Activated CD4-positive, CD25-positive, alpha-beta regulatory T cell treated with anti-CD3 and anti-CD28 coated beads, Interleukin-2, amount 50 U/mL, for 72 hours (primary cell): ENCODE measurements around the gene PDLIM1.
A peak's percentile ranks its signal among the peaks of the same experiment; 100 is the strongest.

ENCODE experiments used
- DNase-seq: peaks from one replicate; pipeline ENCODE4 v3.0.0; 2021

The PDLIM1 gene

DNA sequence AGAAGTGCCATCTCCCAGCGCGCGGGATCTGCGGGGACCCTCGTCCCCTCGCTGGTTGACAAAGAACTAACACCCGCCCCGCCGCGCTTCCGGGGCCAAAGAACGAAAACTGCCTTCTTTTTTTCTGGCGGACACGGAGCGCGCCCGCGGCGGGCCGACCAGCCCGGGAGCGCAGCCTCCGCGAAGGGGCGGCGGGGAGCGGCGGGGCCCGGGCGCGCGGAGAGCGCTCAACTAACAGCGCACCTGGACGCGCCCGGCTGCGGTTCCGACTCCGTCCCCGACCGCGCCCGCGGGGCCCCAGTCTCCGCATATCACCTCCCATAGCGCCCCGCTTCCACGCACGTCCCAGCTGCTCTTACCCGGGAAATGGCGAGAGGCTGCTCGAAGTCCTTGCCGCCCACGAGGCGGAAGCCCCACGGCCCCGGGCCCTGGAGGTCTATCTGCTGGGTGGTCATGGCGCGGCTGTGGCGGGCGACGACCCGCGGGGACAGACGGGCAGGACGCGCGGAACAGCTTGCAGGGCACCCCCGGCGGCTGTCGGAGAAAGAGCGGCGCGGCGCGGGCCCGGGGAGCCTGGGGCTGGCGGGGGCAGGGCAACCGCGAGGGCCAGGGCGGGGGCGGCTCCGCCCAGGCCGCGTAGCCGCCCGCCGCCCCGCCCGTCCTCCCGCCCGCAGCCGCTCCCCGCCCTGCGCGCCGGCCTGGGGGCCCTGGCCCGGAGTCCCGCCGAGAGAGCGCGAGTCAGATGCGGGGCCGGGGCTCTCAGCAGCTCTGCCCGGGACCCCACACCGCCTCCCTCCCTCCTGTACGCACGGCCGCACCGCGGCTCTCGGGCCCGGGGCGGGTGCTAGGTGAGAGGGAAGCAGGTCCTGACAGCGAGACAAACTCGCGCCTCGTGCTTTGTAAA lies at the start of gene PDLIM1:
Gene PDLIM1 (minus strand): TSS at position 543 of the 904 bp plus-strand sequence. CDS start 88 bp downstream, at position 455.
- peak; percentile 40 for DNase-seq

GRCh38 chr10:95339863-95340262 lies 49.1 kb upstream of the PDLIM1 start:
- no peak for DNase-seq

GRCh38 chr10:95337423-95338160 lies 46.8 kb upstream of the PDLIM1 start:
- DNase-seq, result no peak

- no peak for DNase-seq
These were observed 45.9 kb upstream of the PDLIM1 start for GRCh38 chr10:95336702-95337101.

- no peak for DNase-seq
These were observed 45.3 kb upstream of the PDLIM1 start for GRCh38 chr10:95335933-95336699.

DNA sequence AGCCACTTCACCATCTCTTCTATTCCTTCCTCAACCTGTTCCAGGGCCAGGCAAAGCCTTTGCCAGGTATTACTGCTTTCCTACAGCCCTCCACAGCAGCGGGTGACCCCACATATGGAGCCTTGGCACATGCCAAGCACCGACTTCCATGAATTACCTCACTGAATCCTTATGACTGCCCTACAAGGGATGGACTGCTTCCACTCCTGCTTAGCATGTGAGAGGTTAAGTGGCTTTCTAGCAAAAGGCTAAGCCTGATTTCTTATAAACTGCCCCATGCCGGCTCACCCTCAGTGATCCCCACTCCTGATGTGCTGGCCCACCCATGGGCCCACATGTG lies 44.0 kb upstream of the PDLIM1 start:
- no peak for DNase-seq

DNA sequence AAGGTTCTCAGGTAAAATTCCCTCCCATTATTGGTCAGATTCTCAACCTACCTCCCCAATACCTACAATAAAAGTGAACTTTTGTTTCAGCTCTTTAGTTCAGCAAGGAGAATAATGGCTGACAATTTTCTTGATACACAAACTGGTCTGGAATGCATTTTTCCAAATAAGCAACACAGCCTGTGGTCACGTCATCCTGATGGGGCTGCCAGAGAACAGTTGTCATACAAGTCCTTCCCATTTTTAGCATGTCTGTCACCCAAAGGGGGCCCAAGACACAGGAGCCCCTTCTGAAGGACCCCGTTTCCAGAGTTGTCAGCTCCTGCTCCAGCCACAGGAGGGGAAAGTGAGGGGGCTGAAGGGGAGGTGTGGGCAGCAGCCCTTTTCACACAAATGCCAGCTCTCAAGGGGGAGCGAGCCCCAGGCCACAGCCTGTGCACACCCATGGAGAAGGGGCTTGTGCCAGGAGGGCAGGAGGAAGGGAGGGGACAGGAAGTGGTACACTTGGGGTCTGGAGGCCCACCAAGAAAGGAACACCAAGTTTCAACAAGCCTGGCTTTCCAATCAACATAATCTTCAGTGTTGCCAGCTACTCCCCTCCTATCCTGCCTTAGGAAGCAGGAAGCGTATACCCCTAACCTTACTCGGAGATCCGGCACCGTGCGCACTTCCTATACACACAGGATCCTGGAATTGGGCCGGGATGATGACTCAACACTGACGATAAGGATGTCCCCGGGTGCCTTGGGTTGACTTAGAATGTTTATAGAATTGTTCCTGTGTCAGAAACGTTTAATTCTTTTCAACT lies 43.4 kb upstream of the PDLIM1 start:
- DNase-seq, result no peak

DNA sequence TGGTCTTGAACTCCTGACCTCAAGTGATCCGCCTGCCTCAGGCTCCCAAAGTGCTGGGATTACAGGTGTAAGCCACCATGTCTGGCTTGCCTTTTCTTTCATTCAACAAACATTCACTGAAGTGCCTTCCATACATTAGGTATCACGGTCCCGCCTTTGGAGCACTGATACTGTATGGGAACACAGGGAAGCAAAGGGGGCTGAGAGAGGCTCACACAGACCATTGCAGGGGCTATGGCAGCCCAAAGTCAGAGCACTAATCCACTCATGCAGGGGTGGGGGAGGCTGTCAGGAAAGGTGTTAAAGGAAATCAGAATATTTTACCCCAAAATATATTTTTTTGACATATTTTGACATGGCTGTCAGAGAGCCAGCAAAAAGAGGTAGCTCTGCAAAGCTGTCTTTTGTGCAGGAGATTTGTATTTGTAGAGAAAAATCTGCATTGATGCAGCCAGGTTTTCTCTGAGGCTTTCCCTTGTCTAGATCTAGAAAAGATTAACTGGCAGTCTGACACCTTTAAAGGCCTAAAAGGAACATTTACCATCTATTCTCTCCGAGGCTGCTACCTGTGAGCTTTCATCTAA lies 42.0 kb upstream of the PDLIM1 start:
- no peak for DNase-seq

DNA sequence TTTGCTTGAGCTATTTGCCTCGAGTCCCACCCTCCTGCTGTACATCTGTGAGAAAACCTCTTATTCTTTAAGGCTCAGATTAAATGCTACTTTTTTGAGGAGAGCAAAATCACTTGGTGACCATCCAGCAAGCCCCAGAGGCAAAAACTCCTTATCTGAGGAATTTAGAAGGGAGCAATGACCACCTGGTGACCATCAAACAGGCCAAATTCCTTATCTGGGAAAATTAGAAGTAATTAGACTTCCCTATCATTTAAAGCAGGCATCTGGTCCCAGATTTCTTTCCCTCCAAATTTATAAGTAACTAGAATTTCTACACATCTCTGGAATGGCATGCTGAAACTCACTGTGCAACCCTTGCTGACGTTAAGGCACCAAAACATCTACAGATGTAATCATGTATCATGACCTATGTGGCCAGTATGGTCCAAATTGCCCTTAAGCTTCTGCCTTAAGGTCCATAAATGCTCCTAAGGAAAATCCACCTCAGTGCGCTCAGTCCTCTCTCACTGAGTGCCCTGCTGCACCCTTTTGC lies 40.9 kb upstream of the PDLIM1 start:
- no peak for DNase-seq

- no peak for DNase-seq
These were observed 40.2 kb upstream of the PDLIM1 start for GRCh38 chr10:95330966-95331453.

- DNase-seq, result no peak
These were observed 38.5 kb upstream of the PDLIM1 start for GRCh38 chr10:95329296-95329695.

DNA sequence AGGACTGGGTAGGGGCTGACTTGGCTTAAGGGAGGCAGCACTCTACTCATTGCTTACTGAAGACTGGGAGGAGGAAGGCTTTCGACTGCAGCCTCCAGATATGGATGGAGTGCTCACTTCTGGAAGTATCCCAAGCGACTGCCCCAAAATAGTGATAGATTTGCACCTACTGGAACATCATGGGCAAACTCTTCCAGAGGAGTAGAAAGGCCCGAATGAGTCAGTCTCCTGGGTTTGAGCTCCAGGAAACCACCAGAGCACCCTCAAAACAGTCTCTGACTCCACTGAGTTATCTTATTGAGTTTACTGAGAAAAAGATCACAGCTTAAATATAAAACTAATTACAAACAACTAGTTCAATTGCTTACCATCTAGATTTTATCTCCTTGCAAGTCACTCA lies 37.2 kb upstream of the PDLIM1 start:
- no peak for DNase-seq

DNA sequence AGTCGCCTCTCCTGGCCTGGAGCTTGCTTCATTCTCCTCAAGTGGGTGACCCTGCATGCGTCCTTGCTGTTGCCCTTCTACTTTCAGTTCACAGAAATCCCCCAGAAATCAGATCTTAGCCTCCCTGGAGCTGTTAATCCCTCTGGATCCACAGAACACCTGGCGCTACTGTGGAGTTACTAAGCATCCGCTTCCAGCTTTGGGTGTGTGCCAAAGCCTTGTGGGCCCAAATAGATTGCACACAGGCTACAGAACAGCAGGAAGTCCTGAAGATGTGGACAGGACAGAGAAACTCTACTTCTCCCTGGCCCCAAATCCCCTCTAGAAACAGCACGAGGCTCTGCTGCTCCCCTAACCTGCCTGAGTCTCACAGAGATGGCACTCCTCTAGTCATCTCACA lies 36.6 kb upstream of the PDLIM1 start:
- no peak for DNase-seq

- no peak for DNase-seq
These were observed 35.6 kb upstream of the PDLIM1 start for GRCh38 chr10:95326396-95326795.

- no peak for DNase-seq
These were observed 35.1 kb upstream of the PDLIM1 start for GRCh38 chr10:95325863-95326262.

DNA sequence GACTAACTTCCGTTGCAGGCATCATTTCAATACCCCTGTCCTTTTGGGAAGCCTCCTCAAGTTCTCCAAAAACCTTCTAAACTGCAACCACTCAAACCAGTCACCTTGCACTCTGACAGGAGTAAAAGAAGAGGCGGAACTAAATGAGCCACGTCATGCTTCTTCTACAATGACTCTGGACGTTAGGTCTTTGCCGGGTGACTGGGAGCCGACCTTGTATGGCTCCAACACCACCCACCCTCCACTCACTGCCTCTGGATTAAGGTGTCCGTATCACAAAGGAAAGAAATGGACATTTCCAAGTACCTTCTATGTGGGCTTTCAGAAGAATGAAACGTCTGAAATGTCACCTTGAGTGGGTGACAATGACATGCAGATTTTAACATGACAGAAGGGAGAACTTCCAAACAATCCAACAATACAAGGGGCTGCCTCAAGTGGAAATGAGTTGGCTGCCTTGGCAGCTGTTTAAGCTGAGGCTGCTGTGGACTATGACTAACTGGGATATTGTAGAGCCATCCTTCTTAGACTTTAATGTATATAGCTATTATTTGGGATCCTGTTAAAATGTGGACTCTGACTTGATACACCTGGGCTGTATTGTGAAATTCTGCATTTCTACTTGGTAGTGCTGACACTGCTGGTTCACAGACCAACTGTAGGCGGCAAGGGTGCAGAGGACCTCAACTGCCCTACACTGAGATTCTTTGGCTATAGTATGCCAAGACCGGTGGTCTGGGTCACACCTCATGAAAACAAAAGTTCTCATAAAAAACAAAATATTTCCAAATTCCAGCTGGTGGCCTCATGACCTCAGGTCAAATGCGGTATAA lies 33.8 kb upstream of the PDLIM1 start:
- DNase-seq, result no peak

GRCh38 chr10:95321554-95322301 lies 30.9 kb upstream of the PDLIM1 start:
- no peak for DNase-seq

DNA sequence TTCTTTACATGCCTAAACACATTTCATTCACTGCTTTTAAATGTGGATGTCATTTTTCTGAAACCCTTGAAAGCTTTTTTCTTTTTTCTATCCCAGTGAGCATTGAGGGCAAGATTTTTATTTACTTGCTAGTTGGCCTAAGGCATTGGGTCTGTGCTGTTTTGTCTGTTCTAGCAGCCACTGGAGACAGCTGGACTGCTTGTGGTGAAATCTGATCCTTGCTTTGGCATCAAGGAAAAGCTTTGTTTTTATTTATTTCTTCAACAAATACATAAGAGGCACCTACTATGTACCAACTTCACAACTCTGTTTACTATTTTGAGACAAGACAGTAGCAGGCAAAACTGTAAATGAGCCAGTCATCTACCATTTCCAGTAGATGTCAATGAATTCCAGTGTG lies 28.4 kb upstream of the PDLIM1 start:
- no peak for DNase-seq

- DNase-seq, result no peak
These were observed 24.7 kb upstream of the PDLIM1 start for GRCh38 chr10:95315509-95315908.
